NCI-H1417 (cell line): Measurements from ENCODE around the gene MYH11.

Source experiments
- DNase-seq, 3 experiments: peaks; one replicate each; lab custom pipeline; 2025; lab: John Stamatoyannopoulos, UW

Gene MYH11

GRCh38 chr16:15777533-15778203 lies 79.2 kb downstream of the MYH11 start:
- DNase-seq: peak; percentile 1 to 58 (median 4)

DNA sequence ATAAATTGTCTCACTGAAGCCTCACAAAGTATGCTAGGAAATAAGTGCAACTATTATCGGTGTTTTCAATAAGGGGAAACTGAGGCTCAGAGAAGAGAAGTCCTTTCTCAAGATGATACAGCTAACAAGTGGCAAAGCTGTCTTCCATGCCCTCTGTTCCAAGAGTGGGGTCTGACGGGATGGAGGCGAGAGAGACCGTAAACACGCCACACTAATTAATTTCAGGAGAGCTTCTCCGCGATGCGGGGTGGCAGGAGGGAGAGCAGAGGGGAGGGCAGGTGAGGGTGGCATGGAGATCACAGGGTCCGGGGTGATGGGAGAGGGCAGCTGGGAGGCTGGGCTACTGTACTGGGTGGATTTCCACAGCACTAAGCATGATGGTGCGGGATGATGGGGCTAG lies 80.3 kb downstream of the MYH11 start:
- no peak for DNase-seq

GRCh38 chr16:15775663-15776304 lies 81.0 kb downstream of the MYH11 start:
- DNase-seq: no peak

DNA sequence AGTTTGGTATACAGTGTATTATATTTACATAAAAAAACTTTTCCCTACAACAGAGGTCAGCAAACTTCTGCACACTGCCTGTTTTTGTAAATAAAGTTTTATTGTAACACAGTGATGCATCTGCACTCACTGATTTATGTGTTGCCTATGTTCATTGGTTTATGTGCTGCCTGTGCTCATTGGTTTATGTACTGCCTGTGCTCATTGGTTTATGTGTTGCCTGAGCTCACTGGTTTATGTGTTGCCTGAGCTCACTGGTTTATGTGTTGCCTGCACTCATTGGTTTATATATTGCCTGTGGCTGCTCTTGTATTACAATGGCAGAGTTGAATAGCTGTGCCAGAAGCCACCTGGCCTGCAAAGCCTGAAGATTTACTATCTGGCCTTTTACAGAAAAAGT lies 81.6 kb downstream of the MYH11 start:
- DNase-seq: peak in 1 of 3 experiments; percentile 12

DNA sequence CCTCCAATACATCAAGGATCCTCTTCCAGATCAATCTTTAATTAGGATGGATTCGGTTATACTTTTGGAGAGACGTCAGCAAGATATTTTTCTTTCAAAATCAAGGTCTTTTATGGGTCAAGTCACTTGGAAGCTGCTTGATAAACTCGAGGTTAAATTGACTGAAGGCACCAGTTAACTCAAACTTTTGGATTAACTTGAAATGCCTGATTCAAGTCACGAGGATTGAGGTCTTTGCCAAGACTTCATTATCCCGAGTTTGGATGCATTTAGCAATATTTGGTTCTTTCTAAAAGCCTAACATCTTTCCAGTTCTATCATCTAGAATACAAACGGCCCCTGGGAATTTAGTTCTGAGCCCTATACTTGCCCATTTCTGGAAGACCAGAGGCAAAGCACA lies 82.9 kb downstream of the MYH11 start:
- DNase-seq: no peak

GRCh38 chr16:15772579-15773293 lies 84.1 kb downstream of the MYH11 start:
- DNase-seq: no peak

DNA sequence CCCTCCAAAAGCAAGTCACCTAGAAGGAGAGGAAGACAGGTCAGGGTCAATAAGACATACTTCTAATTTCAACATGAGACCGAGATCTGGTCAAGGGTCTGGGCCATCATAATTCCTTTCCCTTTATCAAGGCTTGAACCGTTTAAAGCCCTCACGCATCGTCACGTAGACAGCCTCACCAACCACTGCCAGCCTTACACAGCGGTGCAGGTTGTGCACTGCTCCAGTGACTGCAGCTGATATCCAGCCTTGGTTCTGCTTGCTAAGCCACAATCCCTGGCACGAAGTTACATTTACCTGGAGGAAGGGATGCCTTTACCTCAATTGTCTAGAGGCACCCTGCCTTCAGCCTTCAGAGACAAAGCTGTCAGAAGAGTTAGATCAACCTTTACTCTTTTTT lies 85.1 kb downstream of the MYH11 start:
- no peak for DNase-seq

GRCh38 chr16:15770512-15770911 lies 86.3 kb downstream of the MYH11 start:
- DNase-seq: no peak

DNA sequence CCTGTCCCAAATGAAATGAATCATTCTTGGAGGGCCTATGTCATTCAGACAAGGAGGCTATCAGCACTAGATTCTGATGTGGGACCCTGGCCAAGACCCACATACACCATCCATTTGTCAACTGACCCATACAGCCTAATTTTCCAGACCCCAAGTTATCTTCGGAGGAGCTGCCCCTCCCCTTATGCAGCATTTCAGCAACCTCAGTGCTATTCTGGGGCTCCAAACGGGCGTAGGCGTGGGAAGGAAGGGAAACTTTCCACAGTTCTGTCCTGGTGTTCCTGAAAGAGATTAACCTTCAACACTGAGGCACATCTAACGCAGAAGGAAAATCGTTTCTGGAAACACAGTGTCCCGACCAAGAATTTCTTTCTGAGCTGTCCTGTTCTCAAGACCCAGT lies 86.7 kb downstream of the MYH11 start:
- DNase-seq: no peak

DNA sequence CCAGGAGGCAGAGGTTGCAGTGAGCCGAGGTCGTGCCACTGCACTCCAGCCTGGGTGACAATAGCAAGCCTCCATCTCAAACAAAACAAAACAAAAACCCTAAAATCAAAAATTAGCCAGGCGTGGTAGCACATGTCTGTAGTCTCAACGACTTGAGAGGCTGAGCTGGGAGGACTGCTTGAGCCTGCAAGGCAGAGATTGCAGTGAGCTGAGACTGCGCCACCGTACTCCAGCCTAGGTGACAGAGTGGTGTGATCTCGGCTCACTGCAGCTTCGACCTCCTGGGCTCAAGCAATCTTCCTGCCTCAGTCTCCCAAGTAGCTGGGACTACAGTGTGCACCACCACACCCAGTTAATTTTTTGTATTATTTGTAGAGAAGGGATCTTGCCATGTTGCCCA lies 87.6 kb downstream of the MYH11 start:
- DNase-seq: no peak

- no peak for DNase-seq
Measured at GRCh38 chr16:15768201-15768600, 88.6 kb downstream of the MYH11 start.

DNA sequence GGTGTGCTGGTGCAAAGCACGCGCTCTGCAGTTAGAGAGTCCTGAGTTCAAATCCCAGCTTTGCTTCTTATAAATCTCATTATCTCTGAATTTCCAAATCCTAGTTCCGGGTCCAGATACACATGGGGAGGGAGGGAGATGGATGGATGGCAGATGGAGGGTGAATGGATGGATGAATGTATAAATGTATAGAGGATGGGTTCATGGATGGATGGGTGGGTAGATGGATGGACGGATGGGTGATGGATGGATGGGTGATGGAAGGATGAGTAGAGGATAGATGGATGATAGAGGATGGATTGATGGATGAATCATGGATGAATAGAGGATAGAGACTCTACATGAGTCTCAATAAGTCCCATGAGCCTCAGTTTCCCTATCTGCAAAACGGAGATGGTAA lies 89.9 kb downstream of the MYH11 start:
- no peak for DNase-seq

GRCh38 chr16:15765880-15766279 lies 90.9 kb downstream of the MYH11 start:
- DNase-seq: peak; percentile 33 to 77 (median 64)

GRCh38 chr16:15765116-15765515 lies 91.7 kb downstream of the MYH11 start:
- no peak for DNase-seq

- no peak for DNase-seq
Measured at GRCh38 chr16:15764112-15764511, 92.7 kb downstream of the MYH11 start.

DNA sequence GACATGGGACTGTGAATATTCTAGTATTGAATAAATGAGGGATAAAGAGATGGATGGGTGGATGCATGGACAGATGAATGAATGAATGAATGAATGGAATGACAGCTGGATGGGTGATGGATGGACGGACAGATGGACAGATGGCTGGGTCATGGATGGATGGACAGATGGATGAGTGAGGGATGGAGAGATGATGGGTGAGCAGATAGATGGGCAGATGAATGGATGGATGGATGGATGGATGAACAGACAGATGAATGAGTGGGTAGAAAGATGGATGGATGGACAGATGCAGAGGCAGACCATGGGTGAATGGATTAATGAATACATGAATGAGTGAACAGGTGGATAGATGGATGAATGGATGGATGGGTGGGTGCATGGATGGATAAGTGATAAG lies 96.7 kb downstream of the MYH11 start:
- DNase-seq: no peak

DNA sequence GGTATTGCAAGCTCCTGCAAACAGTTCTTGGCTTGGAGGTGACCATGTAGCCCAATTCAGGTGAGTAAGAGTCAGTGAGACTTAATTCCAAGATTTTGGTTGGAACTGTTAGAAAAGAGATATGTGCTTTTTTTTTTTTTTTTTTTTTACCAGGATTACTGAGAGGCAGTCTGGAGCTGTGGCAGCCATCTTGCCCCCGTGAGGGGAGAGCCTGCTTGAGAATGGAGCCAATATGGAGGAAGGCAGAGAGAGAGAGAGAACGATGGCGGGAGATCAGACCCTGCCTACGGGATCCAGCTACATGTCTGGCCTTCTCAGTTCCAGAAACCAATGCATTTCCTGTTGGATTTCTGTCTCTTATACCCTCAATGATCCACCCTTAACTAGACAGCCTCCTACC lies 97.8 kb downstream of the MYH11 start:
- no peak for DNase-seq

GRCh38 chr16:15757630-15758251 lies 99.1 kb downstream of the MYH11 start:
- no peak for DNase-seq

- no peak for DNase-seq
Measured at GRCh38 chr16:15757077-15757386, 99.8 kb downstream of the MYH11 start.

DNA sequence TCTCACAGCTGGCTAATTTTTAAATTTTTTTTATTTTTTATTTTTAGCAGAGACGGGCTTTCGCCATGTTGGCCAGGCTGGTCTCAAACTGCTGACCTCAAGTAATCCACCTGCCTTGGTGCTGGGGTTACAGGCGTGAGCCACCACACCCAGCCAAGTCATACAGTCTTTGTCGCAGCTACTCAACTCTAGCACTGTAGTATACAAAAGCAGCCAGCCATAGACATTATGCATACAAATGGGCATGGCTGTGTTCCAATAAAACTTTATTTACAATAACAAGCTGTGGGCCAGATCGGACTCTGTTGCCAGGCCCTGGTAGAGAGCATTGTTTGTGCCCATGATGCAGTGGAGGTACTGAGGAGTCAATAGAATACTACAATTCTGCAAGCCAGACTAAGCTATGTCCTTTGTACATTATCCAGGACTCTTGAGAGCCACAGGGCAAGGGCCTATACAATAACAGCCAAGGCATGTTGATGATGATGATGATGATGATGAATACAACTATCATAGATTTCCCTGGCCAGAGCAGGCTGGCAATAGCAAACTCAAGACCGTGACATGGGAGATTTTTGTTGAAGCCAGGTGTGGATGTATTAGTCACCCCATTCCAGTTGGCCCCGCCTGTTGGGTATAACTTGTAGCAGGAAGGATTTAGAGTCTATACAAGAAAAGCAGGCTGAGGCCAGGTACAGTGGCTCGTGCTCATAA lies 101.8 kb downstream of the MYH11 start:
- DNase-seq: no peak

DNA sequence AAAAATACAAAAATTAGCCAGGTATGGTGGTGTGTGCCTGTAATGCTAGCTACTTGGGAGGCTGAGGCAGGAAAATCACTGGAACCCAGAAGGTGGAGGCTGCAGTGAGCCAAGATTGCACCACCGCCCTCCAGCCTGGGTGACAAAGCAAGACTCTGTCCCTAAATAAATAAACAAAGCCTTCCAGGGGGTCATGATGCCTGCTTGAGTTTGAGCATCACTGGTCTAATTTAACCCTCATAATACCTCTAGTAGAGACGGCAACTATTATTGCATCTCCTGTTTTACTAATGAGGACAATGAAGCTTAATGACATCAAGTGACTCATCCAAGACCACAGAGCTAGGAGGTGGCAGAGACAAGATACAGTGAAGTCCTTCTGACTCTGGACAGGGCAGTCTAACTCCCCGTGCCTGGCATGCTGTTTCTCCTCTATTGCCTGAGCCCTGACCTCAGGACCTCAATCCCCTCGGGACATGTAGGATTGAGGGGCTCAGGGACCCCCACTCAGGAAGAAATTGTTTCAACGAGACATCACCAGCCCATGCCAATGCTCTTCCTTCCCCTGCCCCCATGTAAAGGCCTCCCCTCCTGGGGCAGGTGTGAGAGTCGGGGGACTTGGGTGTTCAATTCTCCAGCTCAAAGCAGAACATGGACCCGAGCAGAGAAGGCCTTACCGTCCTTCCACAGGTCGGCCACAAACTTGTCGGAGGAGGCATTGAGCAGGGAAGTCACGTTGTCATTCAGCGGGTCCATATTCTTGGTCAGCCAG lies 103.9 kb downstream of the MYH11 start:
- DNase-seq: no peak

- no peak for DNase-seq
Measured at GRCh38 chr16:15751940-15752339, 104.9 kb downstream of the MYH11 start.
